ENCODE results near the gene SCN11A. TPM values are rescaled to one million over a fixed set of nuclear protein-coding genes. Genes with fewer than 3 reads are reported as not detected.

The SCN11A gene
- total and polyA plus RNA-seq, 4 donors: 0.06 to 0.18 (median 0.11) TPM

DNA sequence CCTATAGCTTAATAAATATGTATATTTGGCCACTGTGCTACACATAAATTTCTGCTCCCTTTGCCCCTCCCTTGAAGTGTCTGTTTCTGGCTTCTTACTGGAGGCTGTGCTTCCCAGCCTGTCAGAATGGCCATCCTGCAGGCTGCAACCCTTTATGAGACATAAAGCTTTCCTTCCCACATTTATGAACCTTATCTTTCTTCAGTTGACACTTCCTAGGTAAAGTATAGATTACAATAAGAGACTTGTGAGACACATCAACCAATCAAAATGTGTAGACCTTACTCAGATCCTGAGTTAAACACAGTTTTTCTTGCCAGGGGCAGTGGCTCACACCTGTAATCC is 29.5 kb downstream of the SCN11A start:
- H3K9me3 ChIP-seq (ENCODE audit: control insufficient read depth in 4 of 4, low read length in 3 of 4): no peaks in the 10 kb centered on the region
- no peaks in the 10 kb centered on the region for H3K27me3 ChIP-seq (ENCODE audit: control insufficient read depth in 4 of 4, insufficient read depth in 4 of 4, low read length in 3 of 4)
- no peaks in the 10 kb centered on the region for H3K36me3 ChIP-seq (ENCODE audit: control insufficient read depth in 4 of 4, insufficient read depth in 3 of 4, low read depth in 1 of 4, low read length in 3 of 4)
- no peak overlapping the region for H3K4me3 ChIP-seq (ENCODE audit: low read depth in 1 of 3, low read length in 3 of 3)
- no peaks in the 10 kb centered on the region for H3K4me1 ChIP-seq (ENCODE audit: control insufficient read depth in 4 of 4, insufficient read depth in 4 of 4, low read length in 3 of 4)
- H3K27ac ChIP-seq (ENCODE audit: low read depth in 1 of 2, low read length in 2 of 2): no peak overlapping the region
- DNase-seq (ENCODE audit: low spot score): no peak
- no peak overlapping the region for H3K9ac ChIP-seq (ENCODE audit: low read depth in 1 of 2, low read length in 2 of 2)
- TF ChIP-seq TAF1 (conservative IDR thresholded peaks at IDR 0.05) (no peak), HNF4G (IDR thresholded peaks at IDR 0.05) (no peak), HNF4A (conservative IDR thresholded peaks at IDR 0.05) (no peak), SP1 (IDR thresholded peaks at IDR 0.05) (no peak), FOXA1 (IDR thresholded peaks at IDR 0.05) (no peak), RAD21 (IDR thresholded peaks at IDR 0.05) (no peak), YY1 (IDR thresholded peaks at IDR 0.05) (no peak), JUND (IDR thresholded peaks at IDR 0.05) (no peak), RXRA (IDR thresholded peaks at IDR 0.05) (no peak), GABPA (IDR thresholded peaks at IDR 0.05 in 1 of 2, conservative IDR thresholded peaks at IDR 0.05 in 1 of 2) (no peak), FOXA2 (IDR thresholded peaks at IDR 0.05) (no peak), NR2F2 (IDR thresholded peaks at IDR 0.05) (no peak), EGR1 (IDR thresholded peaks at IDR 0.05; ENCODE audit: low read depth in 2 of 2) (no peak)
- TF ChIP-seq, protein P1, sequence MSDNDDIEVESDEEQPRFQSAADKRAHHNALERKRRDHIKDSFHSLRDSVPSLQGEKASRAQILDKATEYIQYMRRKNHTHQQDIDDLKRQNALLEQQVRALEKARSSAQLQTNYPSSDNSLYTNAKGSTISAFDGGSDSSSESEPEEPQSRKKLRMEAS (IDR thresholded peaks at IDR 0.05): no peak
- TF ChIP-seq, protein P2, sequence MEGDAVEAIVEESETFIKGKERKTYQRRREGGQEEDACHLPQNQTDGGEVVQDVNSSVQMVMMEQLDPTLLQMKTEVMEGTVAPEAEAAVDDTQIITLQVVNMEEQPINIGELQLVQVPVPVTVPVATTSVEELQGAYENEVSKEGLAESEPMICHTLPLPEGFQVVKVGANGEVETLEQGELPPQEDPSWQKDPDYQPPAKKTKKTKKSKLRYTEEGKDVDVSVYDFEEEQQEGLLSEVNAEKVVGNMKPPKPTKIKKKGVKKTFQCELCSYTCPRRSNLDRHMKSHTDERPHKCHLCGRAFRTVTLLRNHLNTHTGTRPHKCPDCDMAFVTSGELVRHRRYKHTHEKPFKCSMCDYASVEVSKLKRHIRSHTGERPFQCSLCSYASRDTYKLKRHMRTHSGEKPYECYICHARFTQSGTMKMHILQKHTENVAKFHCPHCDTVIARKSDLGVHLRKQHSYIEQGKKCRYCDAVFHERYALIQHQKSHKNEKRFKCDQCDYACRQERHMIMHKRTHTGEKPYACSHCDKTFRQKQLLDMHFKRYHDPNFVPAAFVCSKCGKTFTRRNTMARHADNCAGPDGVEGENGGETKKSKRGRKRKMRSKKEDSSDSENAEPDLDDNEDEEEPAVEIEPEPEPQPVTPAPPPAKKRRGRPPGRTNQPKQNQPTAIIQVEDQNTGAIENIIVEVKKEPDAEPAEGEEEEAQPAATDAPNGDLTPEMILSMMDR (IDR thresholded peaks at IDR 0.05; ENCODE audit: low read depth, low read length, missing input control): no peak
- TF ChIP-seq, protein P3, sequence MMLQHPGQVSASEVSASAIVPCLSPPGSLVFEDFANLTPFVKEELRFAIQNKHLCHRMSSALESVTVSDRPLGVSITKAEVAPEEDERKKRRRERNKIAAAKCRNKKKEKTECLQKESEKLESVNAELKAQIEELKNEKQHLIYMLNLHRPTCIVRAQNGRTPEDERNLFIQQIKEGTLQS (IDR thresholded peaks at IDR 0.05): no peak
- TF ChIP-seq, protein P4, sequence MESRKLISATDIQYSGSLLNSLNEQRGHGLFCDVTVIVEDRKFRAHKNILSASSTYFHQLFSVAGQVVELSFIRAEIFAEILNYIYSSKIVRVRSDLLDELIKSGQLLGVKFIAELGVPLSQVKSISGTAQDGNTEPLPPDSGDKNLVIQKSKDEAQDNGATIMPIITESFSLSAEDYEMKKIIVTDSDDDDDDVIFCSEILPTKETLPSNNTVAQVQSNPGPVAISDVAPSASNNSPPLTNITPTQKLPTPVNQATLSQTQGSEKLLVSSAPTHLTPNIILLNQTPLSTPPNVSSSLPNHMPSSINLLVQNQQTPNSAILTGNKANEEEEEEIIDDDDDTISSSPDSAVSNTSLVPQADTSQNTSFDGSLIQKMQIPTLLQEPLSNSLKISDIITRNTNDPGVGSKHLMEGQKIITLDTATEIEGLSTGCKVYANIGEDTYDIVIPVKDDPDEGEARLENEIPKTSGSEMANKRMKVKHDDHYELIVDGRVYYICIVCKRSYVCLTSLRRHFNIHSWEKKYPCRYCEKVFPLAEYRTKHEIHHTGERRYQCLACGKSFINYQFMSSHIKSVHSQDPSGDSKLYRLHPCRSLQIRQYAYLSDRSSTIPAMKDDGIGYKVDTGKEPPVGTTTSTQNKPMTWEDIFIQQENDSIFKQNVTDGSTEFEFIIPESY (IDR thresholded peaks at IDR 0.05): no peak
- TF ChIP-seq, protein P5, sequence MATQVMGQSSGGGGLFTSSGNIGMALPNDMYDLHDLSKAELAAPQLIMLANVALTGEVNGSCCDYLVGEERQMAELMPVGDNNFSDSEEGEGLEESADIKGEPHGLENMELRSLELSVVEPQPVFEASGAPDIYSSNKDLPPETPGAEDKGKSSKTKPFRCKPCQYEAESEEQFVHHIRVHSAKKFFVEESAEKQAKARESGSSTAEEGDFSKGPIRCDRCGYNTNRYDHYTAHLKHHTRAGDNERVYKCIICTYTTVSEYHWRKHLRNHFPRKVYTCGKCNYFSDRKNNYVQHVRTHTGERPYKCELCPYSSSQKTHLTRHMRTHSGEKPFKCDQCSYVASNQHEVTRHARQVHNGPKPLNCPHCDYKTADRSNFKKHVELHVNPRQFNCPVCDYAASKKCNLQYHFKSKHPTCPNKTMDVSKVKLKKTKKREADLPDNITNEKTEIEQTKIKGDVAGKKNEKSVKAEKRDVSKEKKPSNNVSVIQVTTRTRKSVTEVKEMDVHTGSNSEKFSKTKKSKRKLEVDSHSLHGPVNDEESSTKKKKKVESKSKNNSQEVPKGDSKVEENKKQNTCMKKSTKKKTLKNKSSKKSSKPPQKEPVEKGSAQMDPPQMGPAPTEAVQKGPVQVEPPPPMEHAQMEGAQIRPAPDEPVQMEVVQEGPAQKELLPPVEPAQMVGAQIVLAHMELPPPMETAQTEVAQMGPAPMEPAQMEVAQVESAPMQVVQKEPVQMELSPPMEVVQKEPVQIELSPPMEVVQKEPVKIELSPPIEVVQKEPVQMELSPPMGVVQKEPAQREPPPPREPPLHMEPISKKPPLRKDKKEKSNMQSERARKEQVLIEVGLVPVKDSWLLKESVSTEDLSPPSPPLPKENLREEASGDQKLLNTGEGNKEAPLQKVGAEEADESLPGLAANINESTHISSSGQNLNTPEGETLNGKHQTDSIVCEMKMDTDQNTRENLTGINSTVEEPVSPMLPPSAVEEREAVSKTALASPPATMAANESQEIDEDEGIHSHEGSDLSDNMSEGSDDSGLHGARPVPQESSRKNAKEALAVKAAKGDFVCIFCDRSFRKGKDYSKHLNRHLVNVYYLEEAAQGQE (IDR thresholded peaks at IDR 0.05): no peak

All from liver (tissue), 9 donors.